H9 (cell line): ENCODE measurements around the gene GHRHR. TPM values are rescaled to one million over a fixed set of nuclear protein-coding genes. Genes with fewer than 3 reads are reported as not detected.

Experiments used
- DNase-seq: peaks from one replicate; pipeline ENCODE4 v3.0.0-alpha.2; 2017
- H2AFZ ChIP-seq: one replicate; pipeline ENCODE4 v1.6.1; 2013; ENCODE audit warnings: mild to moderate bottlenecking, low read length, control low read depth, moderate library complexity
- H2AK5ac ChIP-seq: 2 replicates; pipeline ENCODE4 v1.6.1; 2013; ENCODE audit warnings: low read length, control low read depth, mixed read lengths; ENCODE audit not compliant: insufficient read length
- H2BK120ac ChIP-seq: one replicate; pipeline ENCODE4 v1.6.1; 2013; ENCODE audit warnings: low read depth, mild to moderate bottlenecking, low read length, control low read depth, inconsistent platforms; ENCODE audit not compliant: poor library complexity, severe bottlenecking
- H2BK12ac ChIP-seq: 2 replicates; pipeline ENCODE4 v1.6.1; 2013; ENCODE audit warnings: low read length, control low read depth, mixed read lengths, low read depth; ENCODE audit not compliant: insufficient read length
- H2BK15ac ChIP-seq: 2 replicates; pipeline ENCODE4 v1.6.1; 2013; ENCODE audit warnings: low read depth, low read length, control low read depth
- H2BK20ac ChIP-seq: one replicate; pipeline ENCODE4 v1.6.1; 2013; ENCODE audit warnings: low read depth, mild to moderate bottlenecking, low read length, control low read depth, inconsistent platforms; ENCODE audit not compliant: poor library complexity, severe bottlenecking
- H2BK5ac ChIP-seq: 2 replicates; pipeline ENCODE4 v1.6.1; 2013; ENCODE audit warnings: low read length, control low read depth, mixed read lengths; ENCODE audit not compliant: insufficient read length
- H3K14ac ChIP-seq: 2 replicates; pipeline ENCODE4 v1.6.1; 2013; ENCODE audit warnings: low read length, control low read depth; ENCODE audit not compliant: insufficient read depth
- H3K18ac ChIP-seq: 2 replicates; pipeline ENCODE4 v1.6.1; 2013; ENCODE audit warnings: low read depth, mild to moderate bottlenecking, mixed read lengths, low read length, control low read depth; ENCODE audit not compliant: insufficient read length
- H3K23ac ChIP-seq: 2 replicates; pipeline ENCODE4 v1.6.1; 2013; ENCODE audit warnings: low read length, control low read depth, mixed read lengths, low read depth; ENCODE audit not compliant: insufficient read length
- H3K23me2 ChIP-seq: 2 replicates; pipeline ENCODE4 v1.6.1; 2013; ENCODE audit warnings: low read depth, mild to moderate bottlenecking, mixed read lengths, low read length, control low read depth; ENCODE audit not compliant: insufficient read length, poor library complexity, severe bottlenecking
- H3K27ac ChIP-seq: 2 replicates; pipeline ENCODE4 v1.5.1; 2013; ENCODE audit warnings: low read length, control low read depth, mixed read lengths, low read depth; ENCODE audit not compliant: insufficient read length
- H3K27me3 ChIP-seq: 2 replicates; pipeline ENCODE4 v1.6.1; 2013; ENCODE audit warnings: low read length, control low read depth, inconsistent platforms; ENCODE audit not compliant: insufficient read depth
- H3K4ac ChIP-seq: 2 replicates; pipeline ENCODE4 v1.6.1; 2013; ENCODE audit warnings: low read depth, mild to moderate bottlenecking, control low read depth, inconsistent platforms, low read length, moderate library complexity
- H3K4me1 ChIP-seq: 2 replicates; pipeline ENCODE4 v1.6.1; 2013; ENCODE audit warnings: low read length, control low read depth, inconsistent platforms; ENCODE audit not compliant: insufficient read depth
- H3K4me2 ChIP-seq: 2 replicates; pipeline ENCODE4 v1.6.1; 2013; ENCODE audit warnings: low read length, control low read depth, mixed read lengths; ENCODE audit not compliant: insufficient read length, insufficient read depth
- H3K56ac ChIP-seq: 2 replicates; pipeline ENCODE4 v1.6.1; 2013; ENCODE audit warnings: low read depth, mild to moderate bottlenecking, mixed read lengths, low read length, control low read depth; ENCODE audit not compliant: insufficient read length
- H3K79me1 ChIP-seq: 2 replicates; pipeline ENCODE4 v1.6.1; 2013; ENCODE audit warnings: low read depth, mild to moderate bottlenecking, moderate library complexity, low read length, control low read depth, inconsistent platforms; ENCODE audit not compliant: insufficient read depth, poor library complexity, severe bottlenecking
- H3K79me2 ChIP-seq: 2 replicates; pipeline ENCODE4 v1.6.1; 2013; ENCODE audit warnings: low read length, control low read depth, inconsistent platforms; ENCODE audit not compliant: insufficient read depth
- H3K9ac ChIP-seq: 2 replicates; pipeline ENCODE4 v1.6.1; 2013; ENCODE audit warnings: low read length, control low read depth, mixed read lengths; ENCODE audit not compliant: insufficient read length; ENCODE audit errors: extremely low read depth
- H3K9me3 ChIP-seq: one replicate; pipeline ENCODE4 v1.6.1; 2013; ENCODE audit warnings: low read depth, low read length, inconsistent platforms; ENCODE audit not compliant: control insufficient read depth
- H3T11ph ChIP-seq: one replicate; pipeline ENCODE4 v1.6.1; 2013; ENCODE audit warnings: mild to moderate bottlenecking, low read length, control low read depth, inconsistent platforms
- H4K20me1 ChIP-seq: one replicate; pipeline ENCODE4 v1.6.1; 2013; ENCODE audit not compliant: control insufficient read depth, insufficient read length, insufficient read depth
- H4K5ac ChIP-seq: 2 replicates; pipeline ENCODE4 v1.6.1; 2013; ENCODE audit warnings: low read depth, mild to moderate bottlenecking, mixed read lengths, low read length, control low read depth; ENCODE audit not compliant: insufficient read length
- H4K8ac ChIP-seq: replicated peaks from 2 replicates; pipeline ENCODE4 v1.6.1; 2013; ENCODE audit warnings: low read length, control low read depth, mixed read lengths, low read depth; ENCODE audit not compliant: insufficient read length
- H4K91ac ChIP-seq: 2 replicates; pipeline ENCODE4 v1.6.1; 2013; ENCODE audit warnings: low read depth, mild to moderate bottlenecking, moderate library complexity, mixed read lengths, low read length, control low read depth; ENCODE audit not compliant: insufficient read length
- H3K27ac Mint-ChIP-seq, 3 experiments: 2 replicates in 2 of 3; 3 replicates in 1 of 3; pipeline ENCODE4 v1.8.0; 2020 to 2021; ENCODE audit warnings: mixed read lengths in 3 of 3, mild to moderate bottlenecking in 1 of 3, moderate library complexity in 1 of 3
- H3K27me3 Mint-ChIP-seq: 2 replicates; pipeline ENCODE4 v1.8.0; 2021; ENCODE audit warnings: low read depth, mild to moderate bottlenecking, moderate library complexity, mixed read lengths
- H3K36me3 Mint-ChIP-seq, 3 experiments: 2 replicates in 2 of 3; 3 replicates in 1 of 3; pipeline ENCODE4 v1.8.0; 2020 to 2021; ENCODE audit warnings: low read depth in 3 of 3, mixed read lengths in 3 of 3; ENCODE audit not compliant: insufficient read depth in 1 of 3
- H3K4me1 Mint-ChIP-seq, 2 experiments: 2 replicates each; pipeline ENCODE4 v1.8.0; 2020; ENCODE audit warnings: mixed read lengths in 2 of 2
- H3K4me3 Mint-ChIP-seq, 2 experiments: 2 replicates in 1 of 2; 3 replicates in 1 of 2; pipeline ENCODE4 v1.8.0; 2020 to 2021; ENCODE audit warnings: mild to moderate bottlenecking in 2 of 2, mixed read lengths in 2 of 2, moderate library complexity in 1 of 2
- H3K9me3 Mint-ChIP-seq, 2 experiments: 2 replicates in 1 of 2; 3 replicates in 1 of 2; pipeline ENCODE4 v1.8.0; 2020; ENCODE audit warnings: mild to moderate bottlenecking in 2 of 2, mixed read lengths in 2 of 2, moderate library complexity in 1 of 2
- CTCF ChIP-seq: fragments of 200-600 bp; sonication (generic); conservative IDR thresholded peaks from 3 replicates; pipeline ENCODE4 v1.8.0; 2021; ENCODE audit warnings: antibody characterized with exemption, mild to moderate bottlenecking
- total RNA-seq: library from RNA; stranded (reverse); gene quantifications from 2 replicates; pipeline ENCODE4 v1.2.1, GENCODE V29; 2021

GHRHR gene
- total RNA-seq, 1 experiment from 2014 or later: 7.4 TPM

- H2AFZ ChIP-seq: no peak overlapping the region
- H3T11ph ChIP-seq: no peak overlapping the region
- H4K5ac ChIP-seq: no peak overlapping the region
- H3K14ac ChIP-seq: no peak overlapping the region
- peak; percentile 8 for DNase-seq
- H2BK20ac ChIP-seq: no peak overlapping the region
- Mint-ChIP-seq H3K9me3 (no peaks in the 10 kb centered on the region; a peak in 1 of 5 replicates), H3K36me3 (no peaks in the 10 kb centered on the region), H3K4me3 (no peak overlapping the region), H3K4me1 (peaks cover 0 to 5% of the 10 kb centered on the region in 2 experiments; a peak in 2 of 4 replicates), H3K27ac (no peak overlapping the region), H3K27me3 (peaks cover 33% of the 10 kb centered on the region)
- H3K9me3 ChIP-seq: no peaks in the 10 kb centered on the region
- no peaks in the 10 kb centered on the region for H3K23me2 ChIP-seq
- H4K8ac ChIP-seq: no peak overlapping the region
- no peak overlapping the region for H2BK12ac ChIP-seq
- no peak overlapping the region for H3K18ac ChIP-seq
- H4K91ac ChIP-seq: no peak overlapping the region
- H3K4ac ChIP-seq: no peak overlapping the region
- no peak overlapping the region for H2BK15ac ChIP-seq
- H3K23ac ChIP-seq: no peak overlapping the region
- no peak for TF ChIP-seq CTCF
- H3K27ac ChIP-seq: no peak overlapping the region
- no peak overlapping the region for H2BK120ac ChIP-seq
- no peaks in the 10 kb centered on the region for H3K27me3 ChIP-seq
- no peak overlapping the region for H3K9ac ChIP-seq
- no peaks in the 10 kb centered on the region for H3K79me2 ChIP-seq
- no peaks in the 10 kb centered on the region for H4K20me1 ChIP-seq
- no peak overlapping the region for H2AK5ac ChIP-seq
- no peak overlapping the region for H2BK5ac ChIP-seq
- H3K56ac ChIP-seq: no peak overlapping the region
- H3K4me1 ChIP-seq: no peaks in the 10 kb centered on the region
- no peaks in the 10 kb centered on the region for H3K79me1 ChIP-seq
- no peak overlapping the region for H3K4me2 ChIP-seq
These were observed 39.1 kb upstream of the GHRHR start for GRCh38 chr7:30924624-30925023.
